ENCODE data around the gene PROC.

DNA sequence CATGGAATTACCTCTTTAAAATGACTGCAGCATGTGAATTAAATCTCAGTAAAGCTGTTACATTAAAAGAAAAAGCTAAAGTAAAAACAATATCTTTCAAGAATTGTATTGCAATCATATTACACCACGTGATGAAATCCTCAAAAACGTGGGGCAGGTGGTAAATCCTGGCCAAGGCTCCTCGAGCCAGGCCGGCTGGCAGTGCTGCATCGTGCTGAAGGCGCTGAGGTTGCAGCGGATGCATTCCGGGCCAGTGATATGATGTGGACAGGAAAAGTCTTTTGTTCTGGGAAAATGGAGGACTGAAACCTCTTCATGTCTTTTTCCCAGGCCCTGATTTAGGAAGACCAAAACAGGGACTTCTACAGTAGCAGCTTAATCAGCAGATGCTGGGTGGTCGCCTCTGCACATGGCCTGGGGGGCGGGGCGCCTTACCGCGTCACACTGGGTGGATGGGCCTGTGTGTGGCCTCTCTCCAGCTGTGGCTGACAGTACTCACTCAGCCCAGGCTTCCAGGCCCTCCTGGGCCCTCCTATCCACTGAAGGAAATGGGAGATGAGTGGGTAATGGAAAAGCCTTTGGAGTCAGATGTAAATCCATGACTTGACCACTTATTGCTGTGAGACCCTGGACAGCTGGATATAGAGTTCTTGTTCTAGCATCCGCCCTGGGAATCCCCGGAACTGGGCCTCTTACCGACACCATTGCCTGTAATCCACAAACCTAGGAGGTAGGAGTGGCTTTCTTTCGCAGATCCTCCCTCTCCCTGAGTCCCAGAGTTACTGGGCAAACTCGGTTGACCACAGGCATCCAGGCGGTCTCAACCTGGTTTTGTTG is 45.1 kb downstream of the PROC start:
- TF ChIP-seq, protein P1, sequence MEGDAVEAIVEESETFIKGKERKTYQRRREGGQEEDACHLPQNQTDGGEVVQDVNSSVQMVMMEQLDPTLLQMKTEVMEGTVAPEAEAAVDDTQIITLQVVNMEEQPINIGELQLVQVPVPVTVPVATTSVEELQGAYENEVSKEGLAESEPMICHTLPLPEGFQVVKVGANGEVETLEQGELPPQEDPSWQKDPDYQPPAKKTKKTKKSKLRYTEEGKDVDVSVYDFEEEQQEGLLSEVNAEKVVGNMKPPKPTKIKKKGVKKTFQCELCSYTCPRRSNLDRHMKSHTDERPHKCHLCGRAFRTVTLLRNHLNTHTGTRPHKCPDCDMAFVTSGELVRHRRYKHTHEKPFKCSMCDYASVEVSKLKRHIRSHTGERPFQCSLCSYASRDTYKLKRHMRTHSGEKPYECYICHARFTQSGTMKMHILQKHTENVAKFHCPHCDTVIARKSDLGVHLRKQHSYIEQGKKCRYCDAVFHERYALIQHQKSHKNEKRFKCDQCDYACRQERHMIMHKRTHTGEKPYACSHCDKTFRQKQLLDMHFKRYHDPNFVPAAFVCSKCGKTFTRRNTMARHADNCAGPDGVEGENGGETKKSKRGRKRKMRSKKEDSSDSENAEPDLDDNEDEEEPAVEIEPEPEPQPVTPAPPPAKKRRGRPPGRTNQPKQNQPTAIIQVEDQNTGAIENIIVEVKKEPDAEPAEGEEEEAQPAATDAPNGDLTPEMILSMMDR (conservative IDR thresholded peaks at IDR 0.05 in 1 of 2, IDR thresholded peaks at IDR 0.05 in 1 of 2; ENCODE audit: low read depth in 1 of 2, low read length in 2 of 2) = no peak
- TF ChIP-seq EZH2 (IDR thresholded peaks at IDR 0.05; ENCODE audit: low read length, missing control alignments) = no peak
